ENCODE measurements around the gene MRAS.

- TF ChIP-seq EP300 (IDR thresholded peaks at IDR 0.05) (no peak), POLR2A (IDR thresholded peaks at IDR 0.05) (no peak)
Observed at GRCh38 chr3:138449490-138449889, 101.1 kb downstream of the MRAS start.

Measured in gastroesophageal sphincter (tissue), 2 donors.